ENCODE results near the gene TAS2R20.

DNA sequence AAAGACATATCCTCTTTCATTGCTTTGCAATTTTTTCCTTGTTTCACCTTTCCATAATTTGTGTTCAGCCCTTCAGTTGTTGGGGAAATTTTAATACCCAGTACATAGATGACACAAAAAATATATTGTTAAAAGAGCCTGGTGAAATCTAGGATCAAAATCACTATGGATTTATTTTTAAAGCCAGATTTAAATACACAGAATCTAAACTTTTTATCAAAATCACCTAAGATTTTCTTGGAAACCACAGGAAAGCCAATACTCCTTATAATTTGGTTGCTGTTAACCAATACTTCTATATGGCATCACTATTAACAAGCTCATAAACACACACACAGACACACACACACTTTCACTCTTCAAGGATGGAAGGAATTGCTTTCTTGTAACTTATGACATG, at the start of gene TAS2R20:
- TF ChIP-seq, protein P1, sequence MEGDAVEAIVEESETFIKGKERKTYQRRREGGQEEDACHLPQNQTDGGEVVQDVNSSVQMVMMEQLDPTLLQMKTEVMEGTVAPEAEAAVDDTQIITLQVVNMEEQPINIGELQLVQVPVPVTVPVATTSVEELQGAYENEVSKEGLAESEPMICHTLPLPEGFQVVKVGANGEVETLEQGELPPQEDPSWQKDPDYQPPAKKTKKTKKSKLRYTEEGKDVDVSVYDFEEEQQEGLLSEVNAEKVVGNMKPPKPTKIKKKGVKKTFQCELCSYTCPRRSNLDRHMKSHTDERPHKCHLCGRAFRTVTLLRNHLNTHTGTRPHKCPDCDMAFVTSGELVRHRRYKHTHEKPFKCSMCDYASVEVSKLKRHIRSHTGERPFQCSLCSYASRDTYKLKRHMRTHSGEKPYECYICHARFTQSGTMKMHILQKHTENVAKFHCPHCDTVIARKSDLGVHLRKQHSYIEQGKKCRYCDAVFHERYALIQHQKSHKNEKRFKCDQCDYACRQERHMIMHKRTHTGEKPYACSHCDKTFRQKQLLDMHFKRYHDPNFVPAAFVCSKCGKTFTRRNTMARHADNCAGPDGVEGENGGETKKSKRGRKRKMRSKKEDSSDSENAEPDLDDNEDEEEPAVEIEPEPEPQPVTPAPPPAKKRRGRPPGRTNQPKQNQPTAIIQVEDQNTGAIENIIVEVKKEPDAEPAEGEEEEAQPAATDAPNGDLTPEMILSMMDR (IDR thresholded peaks at IDR 0.05 in 2 of 3, conservative IDR thresholded peaks at IDR 0.05 in 1 of 3; ENCODE audit: control insufficient read depth in 2 of 3, extremely low read depth in 1 of 3, insufficient read depth in 1 of 3, low read depth in 3 of 3, low read length in 3 of 3): no peak
- TF ChIP-seq POLR2A (IDR thresholded peaks at IDR 0.05; ENCODE audit: low read depth, low read length): no peak
- TF ChIP-seq, protein P2, sequence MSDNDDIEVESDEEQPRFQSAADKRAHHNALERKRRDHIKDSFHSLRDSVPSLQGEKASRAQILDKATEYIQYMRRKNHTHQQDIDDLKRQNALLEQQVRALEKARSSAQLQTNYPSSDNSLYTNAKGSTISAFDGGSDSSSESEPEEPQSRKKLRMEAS (IDR thresholded peaks at IDR 0.05; ENCODE audit: low read depth, low read length): no peak
- TF ChIP-seq HCFC1 (IDR thresholded peaks at IDR 0.05; ENCODE audit: low read length): no peak
- TF ChIP-seq ZNF274 (IDR thresholded peaks at IDR 0.05; ENCODE audit: insufficient read depth, insufficient read length): no peak
- TF ChIP-seq POLR2AphosphoS5 (IDR thresholded peaks at IDR 0.05; ENCODE audit: low read length): no peak

All from GM12878 (cell line).